Trophoblast cell (in vitro differentiated cells and primary cell): ENCODE results near the gene ADGRA3.
A peak's percentile ranks its signal among the peaks of the same experiment; 100 is the strongest.

Experiments
- DNase-seq, 2 donors: peaks; one replicate each; pipeline ENCODE4 v3.0.0-alpha.2; 2016
- H2AFZ ChIP-seq: 2 replicates; pipeline ENCODE4 v1.6.1; 2013; ENCODE audit warnings: low read length, moderate library complexity, mild to moderate bottlenecking; ENCODE audit not compliant: insufficient read depth, poor library complexity
- H2AK5ac ChIP-seq: 2 replicates; pipeline ENCODE4 v1.6.1; 2013; ENCODE audit warnings: mild to moderate bottlenecking, low read length
- H2BK120ac ChIP-seq: 2 replicates; pipeline ENCODE4 v1.6.1; 2013; ENCODE audit warnings: low read length, mild to moderate bottlenecking, moderate library complexity; ENCODE audit not compliant: insufficient read depth, poor library complexity
- H2BK12ac ChIP-seq: 2 replicates; pipeline ENCODE4 v1.6.1; 2013; ENCODE audit warnings: mild to moderate bottlenecking, low read length, moderate library complexity
- H2BK5ac ChIP-seq: 2 replicates; pipeline ENCODE4 v1.6.1; 2013; ENCODE audit warnings: low read length, low read depth, moderate library complexity, mild to moderate bottlenecking; ENCODE audit not compliant: poor library complexity
- H3K14ac ChIP-seq: 2 replicates; pipeline ENCODE4 v1.6.1; 2013; ENCODE audit warnings: mild to moderate bottlenecking, low read length
- H3K18ac ChIP-seq: 2 replicates; pipeline ENCODE4 v1.6.1; 2013; ENCODE audit warnings: mild to moderate bottlenecking, low read length
- H3K23ac ChIP-seq: 2 replicates; pipeline ENCODE4 v1.6.1; 2013; ENCODE audit warnings: low read length
- H3K27ac ChIP-seq: 2 replicates; pipeline ENCODE4 v1.5.1; 2013; ENCODE audit warnings: low read depth, mild to moderate bottlenecking, inconsistent platforms, low read length, moderate library complexity
- H3K27me3 ChIP-seq: 2 replicates; pipeline ENCODE4 v1.6.1; 2013; ENCODE audit warnings: inconsistent platforms, mild to moderate bottlenecking, low read length, moderate library complexity; ENCODE audit not compliant: insufficient read depth
- H3K36me3 ChIP-seq, 2 experiments: 1 replicate in 1 of 2; 2 replicates in 1 of 2; pipeline ENCODE4 v1.6.1; 2013; ENCODE audit warnings: low read length in 2 of 2, mild to moderate bottlenecking in 2 of 2, moderate library complexity in 1 of 2; ENCODE audit not compliant: insufficient read depth in 2 of 2, control insufficient read depth in 1 of 2
- H3K4ac ChIP-seq: 2 replicates; pipeline ENCODE4 v1.6.1; 2013; ENCODE audit warnings: low read depth, mild to moderate bottlenecking, low read length, moderate library complexity
- H3K4me1 ChIP-seq, 2 experiments: 1 replicate in 1 of 2; 2 replicates in 1 of 2; pipeline ENCODE4 v1.6.1; 2013; ENCODE audit warnings: low read length in 2 of 2, mild to moderate bottlenecking in 2 of 2, moderate library complexity in 1 of 2; ENCODE audit not compliant: insufficient read depth in 2 of 2, control insufficient read depth in 1 of 2
- H3K4me2 ChIP-seq: 2 replicates; pipeline ENCODE4 v1.6.1; 2013; ENCODE audit warnings: inconsistent platforms, mild to moderate bottlenecking, low read length, moderate library complexity
- H3K4me3 ChIP-seq: 2 replicates; pipeline ENCODE4 v1.5.1; 2013; ENCODE audit warnings: mild to moderate bottlenecking, low read depth, low read length, inconsistent platforms
- H3K79me1 ChIP-seq: one replicate; pipeline ENCODE4 v1.6.1; 2013; ENCODE audit warnings: low read length
- H3K79me2 ChIP-seq: 2 replicates; pipeline ENCODE4 v1.6.1; 2013; ENCODE audit warnings: low read length, mild to moderate bottlenecking; ENCODE audit not compliant: control insufficient read depth, insufficient read depth, poor library complexity
- H3K9ac ChIP-seq: 2 replicates; pipeline ENCODE4 v1.6.1; 2013; ENCODE audit warnings: mild to moderate bottlenecking, low read length
- H3K9me3 ChIP-seq: 2 replicates; pipeline ENCODE4 v1.6.1; 2013; ENCODE audit warnings: low read depth, mild to moderate bottlenecking, control low read depth, inconsistent platforms, low read length; ENCODE audit not compliant: insufficient read depth
- H4K12ac ChIP-seq: 2 replicates; pipeline ENCODE4 v1.6.1; 2013; ENCODE audit warnings: low read depth, mild to moderate bottlenecking, low read length, moderate library complexity
- H4K8ac ChIP-seq: 2 replicates; pipeline ENCODE4 v1.6.1; 2013; ENCODE audit warnings: low read depth, mild to moderate bottlenecking, low read length, moderate library complexity
- H4K91ac ChIP-seq: one replicate; pipeline ENCODE4 v1.6.1; 2013; ENCODE audit warnings: low read depth, mild to moderate bottlenecking, low read length, moderate library complexity
- WGBS: extraction: QIAGEN DNeasy Blood & Tissue Kit; methylation state at CpG from one replicate; pipeline ENCODE4 v1.1.7; 2013; ENCODE audit warnings: missing lambda C conversion rate; ENCODE audit not compliant: insufficient read length, insufficient coverage; ENCODE audit errors: extremely low coverage; 5-methylcytosine and 5-hydroxymethylcytosine counted together

ADGRA3 gene

GRCh38 chr4:22398671-22399070 is 117.2 kb downstream of the ADGRA3 start:
- no peak overlapping the region for H3K4me3 ChIP-seq
- no peak overlapping the region for H2BK120ac ChIP-seq
- no peaks in the 10 kb centered on the region for H3K4me1 ChIP-seq
- DNase-seq, result no peak
- H2AFZ ChIP-seq, result no peak overlapping the region
- H2AK5ac ChIP-seq, result no peak overlapping the region
- H3K23ac ChIP-seq, result peak overlapping the region; percentile 85
- H2BK12ac ChIP-seq, result no peak overlapping the region
- no peaks in the 10 kb centered on the region for H3K79me1 ChIP-seq
- H2BK5ac ChIP-seq, result no peak overlapping the region
- no peak overlapping the region for H4K12ac ChIP-seq
- WGBS, result no CpG with 5 or more reads among the region's 4 CpGs
- no peaks in the 10 kb centered on the region for H3K9me3 ChIP-seq
- H3K4me2 ChIP-seq, result no peak overlapping the region
- peaks cover 2% of the 10 kb centered on the region in 2 experiments for H3K36me3 ChIP-seq
- H3K79me2 ChIP-seq, result no peaks in the 10 kb centered on the region
- no peak overlapping the region for H3K9ac ChIP-seq
- H3K27ac ChIP-seq, result no peak overlapping the region
- no peak overlapping the region for H3K18ac ChIP-seq
- no peak overlapping the region for H3K14ac ChIP-seq
- H3K27me3 ChIP-seq, result no peaks in the 10 kb centered on the region
- H3K4ac ChIP-seq, result no peak overlapping the region
- H4K8ac ChIP-seq, result no peak overlapping the region
- no peak overlapping the region for H4K91ac ChIP-seq

GRCh38 chr4:22391551-22391950 is 124.3 kb downstream of the ADGRA3 start:
- Histone ChIP-seq H3K79me2 (no peaks in the 10 kb centered on the region), H3K4ac (no peak overlapping the region), H3K23ac (no peak overlapping the region), H3K4me3 (no peak overlapping the region), H3K9me3 (no peaks in the 10 kb centered on the region), H4K12ac (no peak overlapping the region), H2BK5ac (no peak overlapping the region), H3K27ac (no peak overlapping the region), H2BK120ac (no peak overlapping the region), H2AK5ac (no peak overlapping the region), H3K14ac (no peak overlapping the region), H3K27me3 (no peaks in the 10 kb centered on the region), H3K36me3 (peaks cover 5 to 8% of the 10 kb centered on the region in 2 experiments), H3K4me1 (peaks cover 0 to 3% of the 10 kb centered on the region in 2 experiments), H3K79me1 (no peaks in the 10 kb centered on the region), H4K91ac (no peak overlapping the region), H4K8ac (no peak overlapping the region), H3K9ac (no peak overlapping the region), H2AFZ (no peak overlapping the region), H3K18ac (no peak overlapping the region), H2BK12ac (no peak overlapping the region), H3K4me2 (no peak overlapping the region)
- DNase-seq, result peak; percentile 12 to 60
- no CpG with 5 or more reads among the region's 3 CpGs for WGBS

DNA sequence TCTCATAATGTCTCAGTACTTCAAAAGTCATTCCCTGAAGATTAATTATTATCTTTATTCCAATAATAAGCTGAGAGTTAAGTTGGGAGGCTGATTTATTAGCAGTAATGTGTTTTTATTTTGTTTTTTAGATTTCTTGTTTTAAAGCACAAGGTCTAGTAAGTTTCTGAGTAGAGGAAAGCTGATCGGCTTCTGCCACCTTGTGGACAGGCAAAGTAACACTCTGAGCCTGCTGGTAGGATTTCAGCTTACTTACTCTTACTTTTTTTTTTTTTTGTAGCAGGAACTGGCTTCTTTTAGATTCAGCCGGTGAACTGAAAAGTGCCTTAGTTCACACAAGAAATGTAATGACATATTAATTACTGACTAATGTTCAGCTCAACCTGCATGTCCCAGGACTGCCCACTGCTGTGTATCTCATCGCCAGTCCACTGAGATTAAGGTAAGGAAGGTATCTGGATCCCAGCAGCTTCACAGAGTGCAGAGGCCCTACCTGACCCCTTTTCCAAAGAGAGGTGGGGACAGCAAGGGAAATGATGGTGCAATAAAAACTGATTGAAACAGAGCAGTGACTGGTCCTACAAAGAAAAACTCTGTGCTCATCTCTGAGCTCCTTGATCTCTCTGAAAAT is 126.5 kb downstream of the ADGRA3 start:
- no CpG with 5 or more reads among the region's 3 CpGs for WGBS
- Histone ChIP-seq H2AK5ac (no peak overlapping the region), H3K23ac (no peak overlapping the region), H3K79me1 (no peaks in the 10 kb centered on the region), H3K27ac (no peak overlapping the region), H2BK12ac (no peak overlapping the region), H3K36me3 (peaks cover 5 to 8% of the 10 kb centered on the region in 2 experiments), H3K4me3 (no peak overlapping the region), H2BK120ac (no peak overlapping the region), H3K4me1 (peaks cover 0 to 3% of the 10 kb centered on the region in 2 experiments), H3K14ac (no peak overlapping the region), H3K27me3 (no peaks in the 10 kb centered on the region), H4K91ac (no peak overlapping the region), H3K4me2 (no peak overlapping the region), H3K9ac (no peak overlapping the region), H2AFZ (no peak overlapping the region), H3K79me2 (no peaks in the 10 kb centered on the region), H2BK5ac (no peak overlapping the region), H4K8ac (no peak overlapping the region), H4K12ac (no peak overlapping the region), H3K9me3 (no peaks in the 10 kb centered on the region), H3K18ac (no peak overlapping the region), H3K4ac (no peak overlapping the region)
- DNase-seq, result peak; percentile 41 to 71

DNA sequence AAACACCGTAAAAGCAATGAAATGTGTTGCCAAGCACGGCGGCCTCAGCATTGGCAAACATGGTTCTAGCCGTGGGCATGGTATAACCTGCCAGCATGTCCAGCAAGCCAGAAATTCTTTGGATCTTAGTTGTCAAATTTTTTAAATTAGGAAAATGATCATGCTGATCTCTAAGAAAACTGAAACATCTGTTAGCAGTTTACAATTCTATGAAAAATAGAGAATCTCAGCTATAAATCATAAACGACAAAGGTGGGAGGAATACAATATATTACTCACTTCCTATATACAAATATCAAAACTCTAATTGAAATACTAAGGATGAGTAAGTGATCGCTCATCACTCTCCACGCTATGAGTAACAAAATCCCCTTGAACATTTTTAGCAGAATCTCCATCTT is 130.3 kb downstream of the ADGRA3 start:
- no peak overlapping the region for H2BK12ac ChIP-seq
- H3K79me1 ChIP-seq, result peaks cover 2% of the 10 kb centered on the region
- H3K4me2 ChIP-seq, result no peak overlapping the region
- no peaks in the 10 kb centered on the region for H3K9me3 ChIP-seq
- DNase-seq, result peak in 1 of 2 donors; percentile 31
- H4K12ac ChIP-seq, result no peak overlapping the region
- H2BK5ac ChIP-seq, result no peak overlapping the region
- H2BK120ac ChIP-seq, result no peak overlapping the region
- no peak overlapping the region for H2AK5ac ChIP-seq
- no peaks in the 10 kb centered on the region for H3K79me2 ChIP-seq
- H4K91ac ChIP-seq, result no peak overlapping the region
- H4K8ac ChIP-seq, result no peak overlapping the region
- no peak overlapping the region for H3K4me3 ChIP-seq
- no peak overlapping the region for H3K18ac ChIP-seq
- peaks cover 0 to 4% of the 10 kb centered on the region in 2 experiments for H3K4me1 ChIP-seq
- no CpG with 5 or more reads among the region's 7 CpGs for WGBS
- no peak overlapping the region for H3K4ac ChIP-seq
- no peaks in the 10 kb centered on the region for H3K27me3 ChIP-seq
- no peak overlapping the region for H3K14ac ChIP-seq
- H2AFZ ChIP-seq, result no peak overlapping the region
- H3K36me3 ChIP-seq, result peaks cover 5 to 8% of the 10 kb centered on the region in 2 experiments
- H3K27ac ChIP-seq, result no peak overlapping the region
- H3K9ac ChIP-seq, result no peak overlapping the region
- H3K23ac ChIP-seq, result no peak overlapping the region
